Measurements from ENCODE around the gene BCL2.

BCL2 gene

DNA sequence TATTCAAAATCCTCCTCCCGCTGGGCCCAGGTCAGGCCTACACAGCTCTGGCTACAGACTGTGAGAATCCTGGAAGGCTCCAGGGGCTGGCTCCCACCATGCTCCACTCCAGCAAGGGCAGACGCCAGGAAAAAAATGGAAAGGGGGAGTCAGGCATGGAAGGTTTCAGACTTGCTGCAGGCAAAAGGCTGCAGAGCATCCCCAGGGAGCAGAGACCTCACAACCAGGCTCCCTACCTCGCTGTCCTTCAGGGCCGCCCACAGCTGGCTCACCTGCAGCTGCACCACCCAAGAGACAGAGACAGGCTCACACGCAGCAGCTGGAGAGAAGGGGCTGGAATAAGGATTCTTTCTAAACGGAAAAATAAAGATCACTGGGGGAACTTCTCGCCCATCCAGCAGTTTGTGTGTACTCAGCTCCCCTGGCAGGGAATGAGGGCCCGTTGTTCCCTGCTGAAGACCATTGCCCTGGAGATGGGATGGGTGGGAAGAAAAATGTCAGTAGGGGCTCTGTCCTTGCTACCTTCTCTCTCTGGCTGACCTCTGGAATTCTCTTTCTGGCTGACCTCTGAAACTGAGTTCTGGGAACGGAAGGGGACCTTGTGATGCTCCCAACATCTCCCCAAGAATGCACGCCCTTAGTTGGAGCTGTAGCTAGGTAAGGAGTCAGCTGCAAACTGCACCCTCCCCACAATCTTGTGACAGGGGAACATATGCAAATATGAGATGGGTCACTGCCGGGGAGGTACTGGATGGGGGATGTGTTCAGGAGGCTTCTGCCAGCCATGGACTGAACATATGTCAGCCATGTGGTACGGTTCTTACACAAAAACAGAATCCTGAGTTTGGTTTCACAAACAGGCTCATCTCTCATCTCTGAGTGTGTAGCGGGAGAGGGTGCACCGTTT is 34.5 kb downstream of the BCL2 start:
- no peak for DNase-seq

DNA sequence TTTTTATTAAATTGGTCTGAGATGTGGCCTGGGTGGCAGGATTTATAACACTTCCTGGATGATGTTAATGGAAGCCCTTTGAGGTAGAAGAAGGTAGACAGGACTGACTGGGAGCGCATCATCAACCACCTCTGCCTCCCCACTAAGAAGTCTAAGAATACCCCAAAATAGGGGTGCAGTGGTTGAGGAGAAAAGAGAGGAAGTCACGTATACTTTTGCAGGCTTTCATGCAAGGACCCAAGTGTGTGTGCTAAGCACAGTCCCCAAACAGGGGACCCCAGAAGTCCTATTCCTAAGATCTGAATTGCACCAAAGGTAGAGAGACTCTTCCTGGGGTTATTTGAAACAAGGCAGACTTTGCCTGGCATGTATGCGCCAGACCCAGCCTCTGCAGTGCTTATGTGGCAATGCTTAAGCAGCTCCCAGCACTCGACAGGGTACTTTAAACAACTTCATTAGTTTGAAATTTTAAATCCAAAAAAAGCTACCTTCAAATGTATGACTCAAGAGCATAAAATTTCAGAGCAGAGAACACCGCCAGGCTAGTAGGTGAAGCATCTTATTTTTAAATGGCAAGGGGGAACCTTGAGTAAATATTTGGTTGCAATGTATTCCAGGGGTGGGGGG is 35.3 kb downstream of the BCL2 start:
- no peak for DNase-seq

DNA sequence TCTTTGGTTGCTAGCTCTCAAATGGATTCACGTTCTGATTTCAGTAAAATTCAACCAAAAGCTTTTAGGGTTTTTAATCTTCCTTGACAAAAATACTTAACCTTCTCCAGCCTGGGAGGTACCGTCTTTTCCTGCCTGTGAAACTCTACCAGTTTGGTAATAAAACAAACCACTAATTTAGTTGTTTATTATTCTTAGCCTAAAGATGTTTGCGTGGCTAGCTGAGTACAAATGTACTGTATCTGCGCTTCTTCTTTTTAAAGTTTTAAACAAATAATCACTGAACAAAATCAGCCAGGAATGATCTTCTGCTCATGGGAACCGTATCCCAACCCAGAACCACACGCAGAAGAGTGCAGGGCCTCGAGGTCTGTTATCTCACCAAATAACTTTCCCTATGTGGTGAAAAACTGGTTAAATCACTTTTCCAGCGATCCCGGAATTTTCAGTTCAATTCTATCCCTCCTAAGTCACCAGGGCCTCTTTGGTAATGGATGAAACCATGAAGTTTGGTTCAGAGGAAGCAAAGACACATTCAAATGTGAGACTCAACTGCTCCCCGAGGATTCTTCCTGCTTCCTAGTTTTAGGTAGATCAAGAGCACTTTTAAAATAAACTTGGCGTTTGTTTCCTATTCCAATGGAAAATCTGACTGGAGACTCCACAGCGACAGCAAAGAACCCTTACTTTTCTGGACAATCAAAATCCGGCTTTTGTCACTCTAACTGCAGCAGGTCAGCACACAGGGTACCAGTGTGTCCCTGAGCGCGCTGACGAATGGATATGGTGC is 36.1 kb downstream of the BCL2 start:
- no peak for DNase-seq

DNA sequence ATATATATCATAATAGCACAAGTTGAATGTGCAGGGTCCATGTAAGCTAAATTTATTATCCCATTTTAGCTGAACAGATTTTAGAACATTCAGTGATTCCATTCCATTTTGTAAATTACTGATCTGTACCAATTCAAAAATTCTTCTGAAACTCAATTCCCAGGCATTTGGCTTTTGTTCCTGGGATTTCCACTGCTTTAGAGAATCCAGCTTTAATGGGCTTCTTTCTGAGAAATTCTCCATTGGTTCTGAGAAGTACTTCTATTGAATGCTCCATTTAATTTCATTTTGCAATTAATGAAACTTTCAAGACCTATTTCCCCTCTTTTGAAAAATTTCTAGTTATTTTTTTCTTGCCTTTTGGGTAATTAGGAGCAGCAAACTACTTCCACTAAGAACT is 36.8 kb downstream of the BCL2 start:
- no peak for DNase-seq

DNA sequence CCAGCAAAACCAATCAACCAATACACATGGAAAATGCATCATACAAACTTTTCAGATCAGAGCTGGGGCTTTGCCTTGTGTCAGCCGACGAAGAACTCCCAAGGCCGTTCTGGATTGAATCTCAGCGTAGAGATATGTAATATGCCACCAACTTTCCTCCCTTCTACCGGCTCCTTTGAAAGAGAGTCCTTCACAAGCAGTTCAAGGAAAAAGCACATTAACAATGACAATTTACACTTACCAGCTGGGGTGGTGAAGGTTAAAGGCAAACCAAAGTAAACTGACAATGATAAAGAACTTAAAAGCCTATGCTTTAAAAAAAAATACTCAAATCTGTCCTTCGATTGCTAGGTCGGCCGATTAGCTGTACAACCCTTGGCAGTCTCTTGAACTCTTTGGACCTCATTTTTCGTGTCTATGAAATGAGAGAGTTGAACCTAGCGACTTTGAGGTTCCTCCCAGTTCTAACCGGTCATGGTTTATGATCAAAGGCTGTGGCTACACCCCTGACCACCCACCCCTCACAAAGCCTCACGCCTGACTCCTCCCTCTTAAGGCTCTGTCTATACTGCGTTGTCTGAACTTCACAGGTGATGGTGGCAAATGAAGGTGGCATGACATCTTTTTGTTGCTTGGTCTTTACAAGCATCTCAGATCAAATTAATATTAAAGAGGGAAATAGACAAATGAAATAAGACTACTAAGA is 46.2 kb downstream of the BCL2 start:
- no peak for DNase-seq

DNA sequence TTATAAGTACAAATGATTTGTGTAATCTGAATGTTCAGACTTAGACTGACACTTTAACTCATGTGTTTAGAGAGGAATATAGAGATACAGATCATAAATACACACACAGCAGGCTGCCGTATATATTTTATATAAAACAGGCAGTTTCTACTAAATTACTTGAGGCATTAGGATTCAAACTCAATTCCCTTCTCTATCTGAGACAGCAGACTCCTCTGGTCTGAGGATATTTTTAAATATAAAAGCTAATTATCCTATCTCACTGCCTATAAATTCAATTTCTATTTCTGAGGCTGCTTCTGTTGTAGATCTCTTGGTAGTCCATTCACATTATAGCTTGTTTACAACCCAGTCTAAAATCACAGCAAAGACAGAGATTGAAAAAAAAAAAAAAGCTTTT is 46.9 kb downstream of the BCL2 start:
- DNase-seq, result no peak

DNA sequence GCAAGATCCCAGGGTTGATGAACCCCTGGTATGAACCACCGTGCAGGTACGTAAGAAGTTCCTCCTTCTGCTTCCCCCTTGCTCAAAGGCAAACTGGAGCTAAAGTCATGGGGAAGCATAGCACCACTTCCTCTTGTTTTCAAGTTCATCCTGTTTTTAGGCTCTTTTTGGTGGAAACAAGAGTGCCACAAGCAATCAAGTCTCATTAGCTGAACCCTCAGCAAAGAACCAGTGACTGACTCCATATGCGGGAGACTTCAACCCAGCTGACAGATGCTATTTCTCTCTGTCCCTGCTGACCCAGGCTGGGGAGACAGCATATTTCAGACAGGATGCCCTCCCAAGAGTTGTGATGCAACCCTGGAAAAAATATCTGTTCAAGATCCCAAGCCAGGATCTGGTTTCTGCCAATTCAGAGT is 47.7 kb downstream of the BCL2 start:
- no peak for DNase-seq

DNA sequence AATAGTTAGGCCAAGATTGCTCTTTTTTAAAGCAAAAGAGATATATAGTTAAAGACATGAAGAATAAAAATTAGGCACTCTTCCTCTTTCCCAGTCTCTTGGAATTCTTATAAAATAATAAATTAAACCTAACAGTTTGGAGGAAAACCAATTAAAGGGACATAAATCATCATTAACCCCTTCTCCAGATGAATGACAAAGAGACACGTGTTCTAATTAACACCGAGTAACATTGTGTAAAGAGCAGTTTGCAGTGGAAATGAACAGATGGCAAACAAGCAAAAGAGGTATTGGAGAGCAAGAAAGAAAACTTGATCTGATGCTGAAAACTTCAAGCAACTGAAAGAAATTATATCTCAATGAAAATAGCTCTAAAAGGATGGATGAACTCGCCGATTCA is 48.4 kb downstream of the BCL2 start:
- no peak for DNase-seq

DNA sequence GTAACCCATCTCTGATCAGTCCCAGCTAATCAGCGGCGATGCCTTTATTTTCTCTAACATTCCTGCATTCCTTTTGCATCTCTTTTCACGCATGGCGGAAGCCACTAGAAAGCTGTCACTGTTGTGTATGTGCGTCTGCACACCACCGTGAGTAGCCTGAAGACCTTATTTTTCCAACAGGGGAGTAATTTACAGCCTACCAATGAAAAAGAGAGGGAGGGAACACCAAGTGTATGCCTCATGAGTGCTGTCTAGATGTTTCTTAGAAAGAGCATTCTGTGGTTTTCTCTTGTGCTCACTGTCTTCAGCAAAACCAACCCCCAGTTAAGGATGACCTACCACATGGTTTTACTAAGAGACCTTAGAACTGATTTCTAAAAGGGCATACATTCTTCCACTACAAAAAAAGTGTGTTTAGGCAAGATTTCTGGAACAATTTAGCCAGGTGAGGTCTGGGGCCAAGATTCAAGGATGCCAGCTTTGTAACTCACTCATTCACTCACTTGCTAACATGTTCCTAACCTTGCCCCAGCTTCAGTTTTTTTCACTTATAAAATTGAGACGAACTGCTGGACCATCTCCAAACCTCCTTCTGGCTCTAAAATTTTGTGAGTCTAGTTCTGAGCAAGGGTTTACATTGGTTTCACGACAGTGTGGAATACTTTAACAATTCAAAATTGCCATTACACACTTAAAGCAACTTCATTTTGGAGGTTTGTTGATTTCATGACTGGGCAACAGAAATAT is 51.4 kb downstream of the BCL2 start:
- no peak for DNase-seq

DNA sequence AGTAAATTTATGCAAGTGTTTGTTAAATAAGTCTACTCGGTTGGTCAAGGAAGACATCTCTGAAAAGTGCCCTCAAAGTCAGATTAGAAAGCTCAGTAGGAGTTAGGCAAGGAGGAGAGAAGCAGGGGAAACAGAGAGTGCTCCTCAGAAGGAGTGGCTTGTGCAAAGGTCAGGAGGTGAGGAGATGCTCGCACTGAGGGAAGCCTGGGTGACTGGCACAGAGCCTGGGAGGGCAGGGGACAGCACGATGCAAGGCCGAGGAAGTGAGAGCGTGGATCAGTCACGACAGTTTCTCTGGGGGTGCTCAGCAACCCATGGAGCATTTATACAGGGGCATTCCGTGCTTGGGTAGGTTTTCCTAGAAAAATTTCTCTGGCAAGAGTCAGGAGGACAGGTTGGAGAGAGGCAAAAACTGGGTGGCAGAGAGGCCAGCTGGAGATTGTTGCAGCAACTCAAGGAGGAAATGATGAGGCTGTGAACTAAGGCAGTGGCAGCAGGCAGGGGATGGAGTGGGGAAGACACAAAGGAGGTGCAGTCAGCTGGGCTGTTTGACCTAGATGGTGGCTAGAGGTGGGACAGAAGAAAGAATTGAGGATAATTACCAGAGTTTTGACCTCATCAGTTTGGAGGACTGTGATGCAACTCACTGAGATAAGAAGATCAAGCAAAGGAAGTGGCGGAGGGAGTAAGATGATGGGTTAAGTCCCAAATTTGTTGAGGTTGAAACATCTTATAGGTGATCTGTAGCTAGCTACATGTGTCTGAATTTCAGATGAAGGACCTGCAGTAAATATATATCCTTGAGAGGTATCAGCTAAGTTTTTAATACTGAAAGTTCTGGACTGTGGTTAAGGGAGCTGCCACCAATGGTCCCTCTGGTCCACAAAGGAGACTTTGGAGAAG is 52.4 kb downstream of the BCL2 start:
- DNase-seq, result no peak

DNA sequence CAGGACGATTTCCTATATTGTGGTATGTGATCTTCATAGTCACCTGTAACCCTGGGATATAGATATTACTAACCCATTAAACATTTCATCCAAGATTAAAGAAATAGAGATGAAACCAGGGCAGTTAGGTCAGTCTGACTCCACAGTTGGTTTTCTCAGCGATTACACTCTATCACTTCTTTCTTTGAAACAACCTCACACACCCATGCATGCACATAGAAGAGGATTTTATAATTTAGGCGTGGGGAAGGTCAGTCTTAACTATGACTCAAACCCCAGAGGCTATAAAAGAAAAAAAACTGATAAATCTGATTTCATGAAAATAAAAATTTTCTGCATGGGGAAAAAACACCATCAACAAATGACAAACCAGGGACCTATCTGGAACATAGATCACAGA is 54.2 kb downstream of the BCL2 start:
- no peak for DNase-seq

DNA sequence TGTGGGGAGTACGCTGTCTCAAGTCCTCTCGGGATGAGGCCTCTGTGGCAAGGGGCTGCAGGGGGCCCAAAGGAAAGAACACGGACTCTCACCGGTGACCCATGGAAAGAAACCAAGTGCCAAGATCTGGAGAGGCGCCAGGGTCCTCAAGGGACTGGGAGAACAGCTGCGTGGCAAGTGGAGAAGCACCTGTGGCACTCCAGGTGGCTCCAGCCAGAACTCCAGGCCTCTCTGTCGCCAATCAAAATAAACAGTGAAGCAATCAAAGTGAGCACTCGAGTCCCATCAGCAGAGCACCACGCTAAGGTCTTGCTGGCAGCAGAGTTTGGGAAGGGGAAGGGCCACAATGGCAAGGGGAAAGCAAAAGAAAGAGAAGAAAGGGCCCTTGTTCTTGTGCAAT is 54.7 kb downstream of the BCL2 start:
- no peak for DNase-seq

DNA sequence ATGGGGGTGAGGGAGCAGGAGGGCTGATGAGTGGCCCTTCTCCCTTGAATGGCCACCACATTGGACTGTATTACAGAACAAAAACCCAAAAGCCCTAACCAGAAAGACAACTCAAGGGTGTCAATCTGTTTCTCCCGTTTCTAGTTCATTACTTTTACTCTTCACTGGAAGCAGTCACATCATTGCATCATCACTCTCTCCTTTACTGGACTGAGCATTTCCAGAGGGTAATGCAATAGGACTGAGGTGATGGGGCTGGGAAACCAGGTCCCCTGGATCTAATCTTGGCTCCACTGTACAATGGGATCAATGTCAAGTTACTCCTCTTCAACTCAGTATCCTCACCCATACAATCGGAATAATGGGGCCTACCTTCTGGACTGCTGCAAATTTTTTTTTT is 56.1 kb downstream of the BCL2 start:
- no peak for DNase-seq

DNA sequence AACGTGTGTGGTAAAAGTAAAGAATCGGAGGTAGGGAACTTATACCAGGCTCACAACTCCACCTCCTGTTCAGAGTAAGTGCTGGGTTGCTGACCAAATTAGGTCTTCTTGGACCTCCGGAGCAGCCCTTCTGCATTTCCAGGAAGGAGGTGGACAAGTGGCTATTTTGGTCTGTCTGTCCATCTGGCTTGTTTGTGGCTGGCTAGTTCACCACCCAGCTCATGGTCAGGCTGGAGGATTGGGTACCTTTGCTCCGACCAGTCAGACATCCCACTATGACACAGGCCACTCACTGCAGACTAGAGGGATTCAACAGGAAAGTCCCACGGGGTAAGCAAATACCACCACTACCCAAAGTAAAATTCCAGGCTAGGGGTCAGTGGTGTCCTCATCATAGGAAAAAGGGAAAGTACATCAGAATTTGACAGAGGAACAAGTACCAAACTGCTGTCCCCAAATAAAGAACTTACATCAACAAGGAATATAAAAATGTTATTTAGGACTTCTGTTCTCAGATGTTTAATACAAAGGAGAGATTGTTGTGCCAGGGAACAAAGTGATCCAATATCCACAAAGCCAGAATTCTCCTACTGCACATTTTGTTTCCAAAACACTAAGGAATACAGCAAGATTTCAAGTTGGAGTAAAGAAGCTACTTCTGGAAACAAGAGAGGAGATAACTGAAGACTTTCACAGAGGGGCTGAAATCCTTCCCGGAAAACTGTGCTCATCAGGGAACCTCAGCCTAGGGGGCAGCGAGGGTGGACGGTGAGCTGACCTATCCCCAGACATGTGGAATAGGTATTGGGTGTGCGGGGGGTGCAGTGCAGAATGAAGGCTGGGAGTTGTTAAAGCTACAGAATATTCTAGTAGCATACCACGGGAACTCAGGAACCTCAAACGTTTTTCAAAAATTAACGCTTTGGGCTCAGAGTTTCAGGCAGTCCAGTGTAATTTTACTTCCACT is 56.9 kb downstream of the BCL2 start:
- no peak for DNase-seq

DNA sequence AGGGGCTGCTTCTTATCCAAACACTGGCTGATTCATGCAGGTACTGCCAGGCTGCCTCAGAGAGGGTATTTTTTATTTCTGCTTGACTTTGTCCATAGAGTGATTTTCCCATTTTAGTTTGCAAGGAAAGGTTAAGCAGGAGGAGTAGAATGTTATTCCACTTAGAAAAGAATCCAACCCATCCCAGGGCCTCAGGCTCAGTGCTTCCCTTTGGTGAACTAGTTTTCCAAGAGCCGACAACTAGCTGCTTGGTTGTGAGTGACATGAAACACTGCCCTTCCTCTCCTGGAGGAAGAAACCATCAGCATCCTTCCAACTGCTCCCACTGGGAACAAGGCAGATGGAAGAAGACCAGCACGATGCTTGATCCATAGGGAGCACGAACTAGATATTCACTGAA is 58.5 kb downstream of the BCL2 start:
- no peak for DNase-seq

DNA sequence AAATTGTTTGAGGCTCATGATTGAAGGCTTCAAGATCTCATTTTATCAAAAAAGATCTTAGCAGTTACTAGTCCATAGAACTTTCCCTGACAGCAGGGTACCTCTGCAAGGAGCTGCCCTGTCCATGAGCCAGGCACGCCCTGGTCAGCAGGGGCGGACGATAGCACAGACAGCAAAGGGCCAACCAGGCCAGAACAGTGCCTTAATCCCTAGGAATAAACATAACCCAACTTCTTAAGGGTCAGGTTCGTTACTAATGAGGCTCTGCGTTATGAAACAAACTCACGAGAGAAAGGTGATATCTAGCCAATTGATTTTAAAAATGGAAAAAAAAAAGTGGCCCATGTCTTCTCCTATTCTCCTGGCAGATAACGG is 59.2 kb downstream of the BCL2 start:
- no peak for DNase-seq

DNA sequence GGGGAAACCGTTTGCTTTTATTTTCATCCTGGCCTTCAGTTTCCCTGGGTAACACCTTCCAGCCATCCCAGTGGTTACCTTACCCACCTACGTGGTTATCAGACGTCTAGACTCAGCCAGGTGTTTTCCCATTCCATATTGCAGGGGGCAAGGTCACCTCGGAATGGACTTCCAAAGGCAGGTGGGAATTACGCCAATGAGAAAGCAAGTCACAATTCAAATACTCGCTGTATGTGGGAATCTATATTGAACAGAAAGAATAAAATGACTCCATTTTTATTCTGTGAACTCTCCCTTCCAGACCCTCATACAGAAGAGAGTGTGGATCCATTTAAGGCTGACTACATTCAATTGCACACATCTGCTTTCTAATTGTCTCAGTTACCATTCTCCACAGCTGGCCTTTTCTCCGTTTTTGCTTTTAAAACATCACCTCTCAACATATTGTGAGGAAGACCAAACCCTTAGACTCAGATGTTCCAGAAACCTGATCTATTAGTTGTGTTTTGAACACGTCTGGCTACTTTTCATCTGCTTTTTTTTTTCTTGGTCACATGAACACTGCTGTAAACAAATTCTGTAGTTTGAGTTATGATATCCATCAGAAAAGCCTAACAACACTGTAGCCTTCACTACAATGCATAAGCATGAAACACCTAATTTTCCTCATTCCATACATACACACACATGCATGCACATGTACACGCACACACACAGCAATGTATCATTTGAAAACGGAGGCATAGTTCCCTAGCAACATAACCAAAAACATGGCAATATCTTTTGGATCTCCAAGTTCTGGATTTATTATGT is 59.8 kb downstream of the BCL2 start:
- no peak for DNase-seq

DNA sequence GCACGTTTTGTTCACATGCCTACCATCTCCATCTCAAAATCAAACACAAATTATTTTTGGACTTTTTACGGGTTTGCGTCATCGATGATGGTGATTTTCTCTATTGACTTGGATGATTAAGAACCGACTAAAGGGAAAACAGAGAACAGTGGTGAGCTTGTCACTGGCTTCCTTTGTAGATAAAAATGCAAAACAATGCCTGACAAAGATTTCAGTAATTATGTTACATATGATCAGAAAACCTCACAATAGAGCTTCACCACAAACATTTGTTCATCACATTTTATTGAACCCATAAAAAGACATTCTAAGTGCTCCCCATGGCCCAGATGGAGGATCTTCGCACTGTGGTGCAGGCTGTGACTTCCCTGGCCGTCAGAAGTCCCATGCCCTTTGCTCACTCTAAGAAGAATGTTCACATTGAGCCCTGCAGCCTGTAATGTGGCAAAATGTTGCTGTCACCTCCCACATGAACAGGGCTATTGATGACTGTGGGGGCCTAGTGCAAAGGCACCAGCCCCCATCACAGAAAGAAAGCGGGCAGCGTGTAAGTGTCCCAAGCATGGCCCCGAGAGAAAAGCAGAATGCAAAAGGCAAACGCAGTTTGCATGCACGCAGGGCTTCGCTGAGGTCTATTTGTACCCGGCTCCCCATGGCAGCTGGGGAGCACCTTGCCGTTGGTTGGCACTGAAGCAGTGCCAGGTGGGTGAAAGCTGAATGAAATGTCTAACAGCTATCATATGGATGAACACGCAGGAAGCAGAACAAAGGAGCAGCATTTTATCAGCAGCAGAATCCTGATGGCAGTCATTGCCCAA is 60.6 kb downstream of the BCL2 start:
- no peak for DNase-seq
